Gastroesophageal sphincter (tissue), 4 donors: ENCODE data around the gene UPF3B. TPM values are rescaled to one million over a fixed set of nuclear protein-coding genes. Genes with fewer than 3 reads are reported as not detected.
"Not testable (repeated sequence)": the region's sequence is repeated elsewhere in the genome, so short reads cannot be mapped to it uniquely, and the experiment has no call there.

Experiments used
- ATAC-seq: fragments of 150-250 bp; one replicate; pipeline ENCODE4 v1.9.1; 2016; ENCODE audit warnings: mild to moderate bottlenecking, moderate library complexity
- H3K27ac ChIP-seq, 4 donors: fragments of 200-600 bp; sonication (generic) in 3 of 4; 1 replicate in 3 of 4; 2 replicates in 1 of 4; pipeline ENCODE4 v1.5.1; 2016 to 2019
- H3K27me3 ChIP-seq: fragments of 200-600 bp; sonication (generic); one replicate; pipeline ENCODE4 v1.5.1; 2019
- H3K36me3 ChIP-seq, 2 donors: fragments of 200-600 bp; sonication (generic); one replicate each; pipeline ENCODE4 v1.5.1; 2019; ENCODE audit warnings: control low read depth in 1 of 2
- H3K4me1 ChIP-seq, 3 donors: fragments of 200-600 bp; sonication (generic); 1 replicate in 2 of 3; 2 replicates in 1 of 3; pipeline ENCODE4 v1.5.1; 2016 to 2019; ENCODE audit warnings: control low read depth in 2 of 3
- H3K4me3 ChIP-seq, 2 donors: fragments of 200-600 bp; sonication (generic); one replicate each; pipeline ENCODE4 v1.5.1; 2019; ENCODE audit warnings: mild to moderate bottlenecking in 1 of 2, moderate library complexity in 1 of 2
- H3K9me3 ChIP-seq, 3 donors: fragments of 200-600 bp; sonication (generic); one replicate each; pipeline ENCODE4 v1.5.1; 2017 to 2019; ENCODE audit warnings: control low read depth in 2 of 3
- CTCF ChIP-seq, 4 experiments: fragments of 200-600 bp in 2 of 4; fragments of 450-650 bp in 2 of 4; sonication (generic) in 1 of 4; IDR thresholded peaks; one replicate each; pipeline ENCODE4 v1.5.1; 2017 to 2019; ENCODE audit warnings: antibody characterized with exemption in 4 of 4, mild to moderate bottlenecking in 2 of 4, moderate library complexity in 2 of 4
- EP300 ChIP-seq: sonication (generic); formaldehyde crosslinking; IDR thresholded peaks from one replicate; pipeline ENCODE4 v1.6.1; 2017; ENCODE audit warnings: antibody characterized with exemption, mild to moderate bottlenecking
- POLR2A ChIP-seq, 2 donors: fragments of 450-650 bp; IDR thresholded peaks; one replicate each; pipeline ENCODE4 v1.6.1; 2017; ENCODE audit warnings: antibody characterized with exemption in 2 of 2, mild to moderate bottlenecking in 2 of 2, moderate library complexity in 1 of 2
- POLR2AphosphoS5 ChIP-seq: sonication (generic); formaldehyde crosslinking; IDR thresholded peaks from one replicate; pipeline ENCODE4 v1.6.1; 2017; ENCODE audit warnings: antibody characterized with exemption
- WGBS, 2 donors: methylation state at CpG; one replicate each; pipeline ENCODE4 v1.1.5; 2018; ENCODE audit warnings: low coverage in 1 of 2; 5-methylcytosine and 5-hydroxymethylcytosine counted together
- total RNA-seq, 4 donors: library from RNA; depleted of rRNA; stranded (reverse); fragments of >200 nt; gene quantifications; one replicate each; pipeline ENCODE4 v1.1.0, GENCODE V29; 2016

Gene UPF3B
- total RNA-seq, 4 donors from 2014 or later: 3.9 to 7.0 (median 4.3) TPM

GRCh38 chrX:119816300-119816699, 36.5 kb downstream of the UPF3B start:
- Histone ChIP-seq H3K36me3 (no peaks in the 10 kb centered on the region), H3K4me3 (no peak overlapping the region), H3K9me3 (no peaks in the 10 kb centered on the region), H3K4me1 (no peaks in the 10 kb centered on the region), H3K27ac (no peak overlapping the region), H3K27me3 (no peaks in the 10 kb centered on the region)
- 75% methylated on average over 3 of the region's 3 CpGs; no CpG with 5 or more reads in 1 of the 2 donors for WGBS, 2 donors
- ATAC-seq: no peak
- TF ChIP-seq POLR2AphosphoS5 (no peak), POLR2A (IDR thresholded peaks at IDR 0.05) (no peak), EP300 (no peak), CTCF (IDR thresholded peaks at IDR 0.05) (no peak)

- Histone ChIP-seq H3K27me3 (no peaks in the 10 kb centered on the region), H3K4me1 (no peaks in the 10 kb centered on the region), H3K4me3 (no peak overlapping the region), H3K36me3 (no peaks in the 10 kb centered on the region), H3K27ac (no peak overlapping the region), H3K9me3 (no peaks in the 10 kb centered on the region)
- 71% methylated on average over 1 of the region's 1 CpG for WGBS, 2 donors
- TF ChIP-seq POLR2A (IDR thresholded peaks at IDR 0.05) (no peak), EP300 (no peak), CTCF (IDR thresholded peaks at IDR 0.05) (no peak), POLR2AphosphoS5 (no peak)
- ATAC-seq: no peak
Measured at GRCh38 chrX:119809185-119809666, 43.5 kb downstream of the UPF3B start.

- not testable (repeated sequence) for H3K4me1 ChIP-seq, H3K4me3 ChIP-seq, H3K27me3 ChIP-seq, H3K9me3 ChIP-seq, ATAC-seq, H3K27ac ChIP-seq, H3K36me3 ChIP-seq
- WGBS, 2 donors: no CpG with 5 or more reads among the region's 4 CpGs
Measured at GRCh38 chrX:119808461-119808860, 44.3 kb downstream of the UPF3B start.

GRCh38 chrX:119802546-119802945, 50.2 kb downstream of the UPF3B start:
- H3K9me3 ChIP-seq: no peaks in the 10 kb centered on the region
- H3K4me1 ChIP-seq: no peaks in the 10 kb centered on the region
- no peak overlapping the region for H3K4me3 ChIP-seq
- H3K36me3 ChIP-seq: no peaks in the 10 kb centered on the region
- H3K27me3 ChIP-seq: no peaks in the 10 kb centered on the region
- no peak for ATAC-seq
- WGBS, 2 donors: 85% methylated on average over 8 of the region's 8 CpGs; no CpG with 5 or more reads in 1 of the 2 donors
- TF ChIP-seq POLR2A (IDR thresholded peaks at IDR 0.05) (no peak), CTCF (IDR thresholded peaks at IDR 0.05) (no peak), POLR2AphosphoS5 (no peak), EP300 (no peak)
- no peak overlapping the region for H3K27ac ChIP-seq

- H3K36me3 ChIP-seq: no peaks in the 10 kb centered on the region
- no peak overlapping the region for H3K27ac ChIP-seq
Measured at GRCh38 chrX:119801253-119802221, 51.2 kb downstream of the UPF3B start.

More at GRCh38 chrX:119801253-119802221, 51.2 kb downstream of the UPF3B start:
- no peak for ATAC-seq
- Histone ChIP-seq H3K9me3 (no peaks in the 10 kb centered on the region), H3K27me3 (no peaks in the 10 kb centered on the region), H3K4me3 (no peak overlapping the region), H3K4me1 (no peaks in the 10 kb centered on the region)
- WGBS, 2 donors: 70 to 83% methylated on average over 2 of the region's 2 CpGs
- no peak for TF ChIP-seq EP300
- no peak for TF ChIP-seq POLR2AphosphoS5
- TF ChIP-seq CTCF (IDR thresholded peaks at IDR 0.05): no peak
- TF ChIP-seq POLR2A (IDR thresholded peaks at IDR 0.05): no peak
